Measurements from ENCODE around the gene ACOT11. TPM values are rescaled to one million over a fixed set of nuclear protein-coding genes. Genes with fewer than 3 reads are reported as not detected.

ACOT11 gene
- total and polyA plus RNA-seq, 2 of the 13 experiments (the other 11 are each of a cell fraction or from before 2014, with no cell fraction given), result 2.6 to 3.3 TPM

DNA sequence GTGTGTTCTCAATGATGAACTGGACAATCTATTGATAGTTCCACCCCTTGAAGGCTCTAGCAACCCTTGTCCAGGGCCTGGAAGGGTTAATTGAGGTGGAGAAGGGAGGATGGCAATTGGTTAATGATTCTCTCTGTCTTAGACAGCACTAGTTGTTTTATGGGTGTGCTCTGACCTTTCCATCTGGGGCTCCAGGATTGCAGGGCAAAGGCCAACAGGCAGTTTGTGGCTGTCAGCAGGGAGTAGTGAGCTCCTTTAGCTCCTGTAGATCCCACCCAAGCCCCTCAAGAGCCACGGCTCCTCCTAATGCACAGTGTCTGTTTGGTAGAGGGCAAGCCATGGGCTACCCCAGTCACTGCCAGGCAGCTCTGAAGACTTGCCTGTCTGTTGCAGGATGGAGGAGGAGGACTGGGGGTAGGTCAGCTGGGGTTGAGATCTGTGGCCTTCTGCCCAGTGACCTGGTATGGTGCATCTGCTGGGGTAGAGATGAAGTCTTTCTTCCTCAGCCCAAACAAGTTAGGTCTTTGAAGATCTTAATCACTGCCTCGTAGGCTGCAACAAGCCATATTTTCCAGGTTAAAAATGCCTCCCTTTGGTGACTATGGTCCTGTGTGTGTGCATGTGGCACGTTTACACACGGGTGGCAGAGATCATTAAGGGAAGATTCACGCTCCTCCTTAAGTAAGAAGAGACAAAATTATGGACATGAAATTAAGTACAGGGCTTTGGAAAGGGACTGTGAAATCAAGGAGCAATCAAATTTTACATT, 101.3 kb downstream of the ACOT11 start (continued):
- TF ChIP-seq, protein P1, sequence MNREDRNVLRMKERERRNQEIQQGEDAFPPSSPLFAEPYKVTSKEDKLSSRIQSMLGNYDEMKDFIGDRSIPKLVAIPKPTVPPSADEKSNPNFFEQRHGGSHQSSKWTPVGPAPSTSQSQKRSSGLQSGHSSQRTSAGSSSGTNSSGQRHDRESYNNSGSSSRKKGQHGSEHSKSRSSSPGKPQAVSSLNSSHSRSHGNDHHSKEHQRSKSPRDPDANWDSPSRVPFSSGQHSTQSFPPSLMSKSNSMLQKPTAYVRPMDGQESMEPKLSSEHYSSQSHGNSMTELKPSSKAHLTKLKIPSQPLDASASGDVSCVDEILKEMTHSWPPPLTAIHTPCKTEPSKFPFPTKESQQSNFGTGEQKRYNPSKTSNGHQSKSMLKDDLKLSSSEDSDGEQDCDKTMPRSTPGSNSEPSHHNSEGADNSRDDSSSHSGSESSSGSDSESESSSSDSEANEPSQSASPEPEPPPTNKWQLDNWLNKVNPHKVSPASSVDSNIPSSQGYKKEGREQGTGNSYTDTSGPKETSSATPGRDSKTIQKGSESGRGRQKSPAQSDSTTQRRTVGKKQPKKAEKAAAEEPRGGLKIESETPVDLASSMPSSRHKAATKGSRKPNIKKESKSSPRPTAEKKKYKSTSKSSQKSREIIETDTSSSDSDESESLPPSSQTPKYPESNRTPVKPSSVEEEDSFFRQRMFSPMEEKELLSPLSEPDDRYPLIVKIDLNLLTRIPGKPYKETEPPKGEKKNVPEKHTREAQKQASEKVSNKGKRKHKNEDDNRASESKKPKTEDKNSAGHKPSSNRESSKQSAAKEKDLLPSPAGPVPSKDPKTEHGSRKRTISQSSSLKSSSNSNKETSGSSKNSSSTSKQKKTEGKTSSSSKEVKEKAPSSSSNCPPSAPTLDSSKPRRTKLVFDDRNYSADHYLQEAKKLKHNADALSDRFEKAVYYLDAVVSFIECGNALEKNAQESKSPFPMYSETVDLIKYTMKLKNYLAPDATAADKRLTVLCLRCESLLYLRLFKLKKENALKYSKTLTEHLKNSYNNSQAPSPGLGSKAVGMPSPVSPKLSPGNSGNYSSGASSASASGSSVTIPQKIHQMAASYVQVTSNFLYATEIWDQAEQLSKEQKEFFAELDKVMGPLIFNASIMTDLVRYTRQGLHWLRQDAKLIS (CRISPR knock-in tag; IDR thresholded peaks at IDR 0.05), result no peak
- TF ChIP-seq PPARG (CRISPR knock-in tag; conservative IDR thresholded peaks at IDR 0.05), result peak; percentile 99
- TF ChIP-seq PAWR (CRISPR knock-in tag; IDR thresholded peaks at IDR 0.05; ENCODE audit: borderline replicate concordance), result no peak
- peak; percentile 66 for TF ChIP-seq GATAD2A (CRISPR knock-in tag; IDR thresholded peaks at IDR 0.05)
- peak; percentile 78 for TF ChIP-seq HDAC2 (CRISPR knock-in tag; IDR thresholded peaks at IDR 0.05)
- TF ChIP-seq RXRB (CRISPR knock-in tag; IDR thresholded peaks at IDR 0.05; ENCODE audit: borderline replicate concordance), result peak; percentile 94
- TF ChIP-seq ZNF788 (CRISPR knock-in tag; IDR thresholded peaks at IDR 0.05; ENCODE audit: borderline replicate concordance), result peak; percentile 73
- TF ChIP-seq ZNF546 (CRISPR knock-in tag; conservative IDR thresholded peaks at IDR 0.05), result no peak
- TF ChIP-seq SMAD1 (CRISPR knock-in tag; IDR thresholded peaks at IDR 0.05; ENCODE audit: borderline replicate concordance, low read depth), result no peak
- no peak for TF ChIP-seq RORA (CRISPR knock-in tag; IDR thresholded peaks at IDR 0.05)
- peak; percentile 92 for TF ChIP-seq ZBTB7B (CRISPR knock-in tag; IDR thresholded peaks at IDR 0.05)
- peak; percentile 48; the same call in 1 of the 2 replicates for TF ChIP-seq NR2C2 (CRISPR knock-in tag; IDR thresholded peaks at IDR 0.05; ENCODE audit: borderline replicate concordance)
- TF ChIP-seq, protein P2, sequence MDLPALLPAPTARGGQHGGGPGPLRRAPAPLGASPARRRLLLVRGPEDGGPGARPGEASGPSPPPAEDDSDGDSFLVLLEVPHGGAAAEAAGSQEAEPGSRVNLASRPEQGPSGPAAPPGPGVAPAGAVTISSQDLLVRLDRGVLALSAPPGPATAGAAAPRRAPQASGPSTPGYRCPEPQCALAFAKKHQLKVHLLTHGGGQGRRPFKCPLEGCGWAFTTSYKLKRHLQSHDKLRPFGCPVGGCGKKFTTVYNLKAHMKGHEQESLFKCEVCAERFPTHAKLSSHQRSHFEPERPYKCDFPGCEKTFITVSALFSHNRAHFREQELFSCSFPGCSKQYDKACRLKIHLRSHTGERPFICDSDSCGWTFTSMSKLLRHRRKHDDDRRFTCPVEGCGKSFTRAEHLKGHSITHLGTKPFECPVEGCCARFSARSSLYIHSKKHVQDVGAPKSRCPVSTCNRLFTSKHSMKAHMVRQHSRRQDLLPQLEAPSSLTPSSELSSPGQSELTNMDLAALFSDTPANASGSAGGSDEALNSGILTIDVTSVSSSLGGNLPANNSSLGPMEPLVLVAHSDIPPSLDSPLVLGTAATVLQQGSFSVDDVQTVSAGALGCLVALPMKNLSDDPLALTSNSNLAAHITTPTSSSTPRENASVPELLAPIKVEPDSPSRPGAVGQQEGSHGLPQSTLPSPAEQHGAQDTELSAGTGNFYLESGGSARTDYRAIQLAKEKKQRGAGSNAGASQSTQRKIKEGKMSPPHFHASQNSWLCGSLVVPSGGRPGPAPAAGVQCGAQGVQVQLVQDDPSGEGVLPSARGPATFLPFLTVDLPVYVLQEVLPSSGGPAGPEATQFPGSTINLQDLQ (CRISPR knock-in tag; IDR thresholded peaks at IDR 0.05), result no peak
- TF ChIP-seq ETV5 (CRISPR knock-in tag; IDR thresholded peaks at IDR 0.05; ENCODE audit: borderline replicate concordance), result no peak
- TF ChIP-seq ZNF143 (CRISPR knock-in tag; IDR thresholded peaks at IDR 0.05), result no peak
- no peak for TF ChIP-seq DPF2 (CRISPR knock-in tag; IDR thresholded peaks at IDR 0.05; ENCODE audit: borderline replicate concordance, low read depth)
- TF ChIP-seq ZNF709 (CRISPR knock-in tag; IDR thresholded peaks at IDR 0.05), result no peak
- TF ChIP-seq, protein P3, sequence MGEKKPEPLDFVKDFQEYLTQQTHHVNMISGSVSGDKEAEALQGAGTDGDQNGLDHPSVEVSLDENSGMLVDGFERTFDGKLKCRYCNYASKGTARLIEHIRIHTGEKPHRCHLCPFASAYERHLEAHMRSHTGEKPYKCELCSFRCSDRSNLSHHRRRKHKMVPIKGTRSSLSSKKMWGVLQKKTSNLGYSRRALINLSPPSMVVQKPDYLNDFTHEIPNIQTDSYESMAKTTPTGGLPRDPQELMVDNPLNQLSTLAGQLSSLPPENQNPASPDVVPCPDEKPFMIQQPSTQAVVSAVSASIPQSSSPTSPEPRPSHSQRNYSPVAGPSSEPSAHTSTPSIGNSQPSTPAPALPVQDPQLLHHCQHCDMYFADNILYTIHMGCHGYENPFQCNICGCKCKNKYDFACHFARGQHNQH (CRISPR knock-in tag; IDR thresholded peaks at IDR 0.05), result no peak
- TF ChIP-seq ZFY (CRISPR knock-in tag; IDR thresholded peaks at IDR 0.05), result 0 out of 2 replicates have a peak, but pooled peaks have one; percentile 29
- TF ChIP-seq, protein P4, sequence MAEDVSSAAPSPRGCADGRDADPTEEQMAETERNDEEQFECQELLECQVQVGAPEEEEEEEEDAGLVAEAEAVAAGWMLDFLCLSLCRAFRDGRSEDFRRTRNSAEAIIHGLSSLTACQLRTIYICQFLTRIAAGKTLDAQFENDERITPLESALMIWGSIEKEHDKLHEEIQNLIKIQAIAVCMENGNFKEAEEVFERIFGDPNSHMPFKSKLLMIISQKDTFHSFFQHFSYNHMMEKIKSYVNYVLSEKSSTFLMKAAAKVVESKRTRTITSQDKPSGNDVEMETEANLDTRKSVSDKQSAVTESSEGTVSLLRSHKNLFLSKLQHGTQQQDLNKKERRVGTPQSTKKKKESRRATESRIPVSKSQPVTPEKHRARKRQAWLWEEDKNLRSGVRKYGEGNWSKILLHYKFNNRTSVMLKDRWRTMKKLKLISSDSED (CRISPR knock-in tag; IDR thresholded peaks at IDR 0.05), result no peak

Data from HepG2 (cell line).